Measurements from ENCODE around the gene SKP2. TPM values are rescaled to one million over a fixed set of nuclear protein-coding genes. Genes with fewer than 3 reads are reported as not detected.

SKP2 gene
- total RNA-seq (10 to 100 TPM in 1 of 9 donors, 1 to 10 TPM in 8; 3.4 to 12.0 (median 6.0) TPM), polyA plus RNA-seq (1 to 10 TPM; 1.6 to 1.9 TPM)
- long read RNA-seq, donor 1, partial matches to known transcripts = 0 of 3 reads
- long read RNA-seq, donor 1, other reads (novel, unspliced or antisense) = 0 of 3 reads
- long read RNA-seq, donor 2, partial matches to known transcripts = 0 of 9 reads
- long read RNA-seq, donor 2, other reads (novel, unspliced or antisense) = 6 of 9 reads
- long read RNA-seq, donor 3, partial matches to known transcripts = 0 of 3 reads
- long read RNA-seq, donor 3, other reads (novel, unspliced or antisense) = 1 of 3 reads

DNA sequence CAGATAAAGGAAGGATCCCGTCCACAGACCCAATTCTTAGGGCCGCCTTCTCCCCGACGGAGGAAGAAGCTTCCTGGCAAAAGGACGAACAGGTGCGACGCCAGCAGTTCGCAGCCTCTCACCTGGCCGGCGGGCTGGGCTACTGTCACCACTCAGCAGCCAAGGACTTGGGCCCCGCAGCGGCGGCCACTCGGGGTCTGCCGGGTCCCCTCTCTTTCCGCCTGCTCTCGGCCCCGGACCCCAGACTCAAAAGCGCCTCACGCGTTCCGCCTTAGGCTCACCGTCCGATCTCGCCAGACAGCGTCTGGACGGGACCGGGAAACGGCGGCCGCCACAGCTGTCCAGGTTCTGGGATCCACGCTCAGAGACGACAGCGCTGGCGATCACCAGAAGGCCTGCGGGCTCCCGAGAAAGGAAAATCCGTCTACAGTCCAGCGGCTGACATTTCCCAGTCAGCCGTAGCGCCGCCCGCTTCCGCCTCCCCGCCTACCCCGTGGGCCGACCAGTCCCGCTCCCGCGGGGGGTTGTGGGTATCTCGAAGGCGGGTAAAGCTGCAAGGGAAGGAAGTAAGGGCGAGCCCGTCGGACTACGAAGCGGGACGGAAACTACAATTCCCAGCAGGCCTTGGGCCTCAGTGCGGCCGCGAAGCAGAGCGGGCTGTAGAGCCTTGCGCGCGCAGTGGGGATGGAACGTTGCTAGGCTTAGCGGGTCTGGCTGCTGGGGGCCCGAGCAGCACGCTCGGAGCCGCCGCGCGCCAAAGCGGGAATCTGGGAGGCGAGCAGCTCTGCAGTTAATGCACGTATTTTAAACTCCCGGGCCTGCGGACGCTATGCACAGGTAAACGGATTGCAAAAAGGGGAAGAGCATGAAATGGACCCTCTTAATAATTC, at the start of gene SKP2, which contains the start of gene LMBRD2:
SKP2 (plus strand) TSS at position 678 of the 890 bp plus-strand sequence; CDS start at position 830, 152 bp downstream.
LMBRD2 (minus strand) TSS at position 454 of the 890 bp plus-strand sequence. CDS start 8,538 bp downstream, outside the sequence.
- 0% methylated on average over 50 to 81 of the region's 81 CpGs for WGBS, 4 donors
- H3K27me3 ChIP-seq = no peaks in the 10 kb centered on the region
- H3K9me3 ChIP-seq = no peaks in the 10 kb centered on the region
- DNase-seq = peak; percentile 98 to 99 (median 98)
- peaks cover 0 to 52% (median 29%) of the 10 kb centered on the region in 12 donors for H3K4me1 ChIP-seq
- intact Hi-C loops (cut with DNase I) = loop anchor here in 4 of 10 donors (2.0 to 5.0 kb wide), 3 partner anchors 89 to 1221 kb away; partner anchors contain the start of genes NADK2 (in 3 of the 4) and NUP155 (in 1 of the 4)
- TF ChIP-seq POLR2A (IDR thresholded peaks at IDR 0.05) = peak in 1 of 2 donors; percentile 73
- TF ChIP-seq, protein P1, sequence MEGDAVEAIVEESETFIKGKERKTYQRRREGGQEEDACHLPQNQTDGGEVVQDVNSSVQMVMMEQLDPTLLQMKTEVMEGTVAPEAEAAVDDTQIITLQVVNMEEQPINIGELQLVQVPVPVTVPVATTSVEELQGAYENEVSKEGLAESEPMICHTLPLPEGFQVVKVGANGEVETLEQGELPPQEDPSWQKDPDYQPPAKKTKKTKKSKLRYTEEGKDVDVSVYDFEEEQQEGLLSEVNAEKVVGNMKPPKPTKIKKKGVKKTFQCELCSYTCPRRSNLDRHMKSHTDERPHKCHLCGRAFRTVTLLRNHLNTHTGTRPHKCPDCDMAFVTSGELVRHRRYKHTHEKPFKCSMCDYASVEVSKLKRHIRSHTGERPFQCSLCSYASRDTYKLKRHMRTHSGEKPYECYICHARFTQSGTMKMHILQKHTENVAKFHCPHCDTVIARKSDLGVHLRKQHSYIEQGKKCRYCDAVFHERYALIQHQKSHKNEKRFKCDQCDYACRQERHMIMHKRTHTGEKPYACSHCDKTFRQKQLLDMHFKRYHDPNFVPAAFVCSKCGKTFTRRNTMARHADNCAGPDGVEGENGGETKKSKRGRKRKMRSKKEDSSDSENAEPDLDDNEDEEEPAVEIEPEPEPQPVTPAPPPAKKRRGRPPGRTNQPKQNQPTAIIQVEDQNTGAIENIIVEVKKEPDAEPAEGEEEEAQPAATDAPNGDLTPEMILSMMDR (IDR thresholded peaks at IDR 0.05) = no peak
- peak within 1 kb of the TSS; percentile 64 to 98 (median 90) for H3K4me3 ChIP-seq
- H3K36me3 ChIP-seq = peaks cover 0 to 30% (median 14%) of the 10 kb centered on the region in 9 donors
- H3K27ac ChIP-seq = peak within 1 kb of the TSS; percentile 33 to 93 (median 85)
- ATAC-seq = peak; percentile 99 to 100 (median 99)

DNA sequence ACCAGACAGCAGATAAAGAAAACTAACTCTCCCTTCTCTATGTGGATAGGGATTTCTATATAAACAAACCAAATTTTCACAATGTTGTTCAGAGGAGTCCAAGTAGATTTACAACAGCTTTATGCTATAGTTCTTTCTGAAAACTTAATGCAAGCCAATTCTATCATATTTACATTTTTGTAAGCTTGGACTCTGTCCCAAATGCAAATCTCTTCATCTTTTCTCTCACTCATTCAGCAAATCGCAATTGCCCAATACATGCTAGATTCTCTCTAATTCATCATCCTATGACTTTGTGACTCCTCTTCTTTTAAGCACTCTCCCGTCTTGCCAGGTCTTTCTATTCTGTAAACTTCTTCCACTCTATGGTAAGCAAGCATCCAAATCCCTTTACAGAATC, 46.1 kb upstream of the SKP2 start:
- intact Hi-C loops (cut with DNase I) = no loop called here
- TF ChIP-seq, protein P1 (IDR thresholded peaks at IDR 0.05) = no peak
- no peak for TF ChIP-seq POLR2A (IDR thresholded peaks at IDR 0.05)
- 91 to 97% (median 94%) methylated on average over 2 of the region's 2 CpGs for WGBS, 4 donors
- peaks cover 0 to 97% (median 69%) of the 10 kb centered on the region in 9 donors for H3K36me3 ChIP-seq
- H3K27me3 ChIP-seq = no peaks in the 10 kb centered on the region
- no peaks in the 10 kb centered on the region for H3K9me3 ChIP-seq
- H3K27ac ChIP-seq = no peak overlapping the region
- no peak overlapping the region for H3K4me3 ChIP-seq
- DNase-seq (no peak), ATAC-seq (no peak)
- no peaks in the 10 kb centered on the region for H3K4me1 ChIP-seq

DNA sequence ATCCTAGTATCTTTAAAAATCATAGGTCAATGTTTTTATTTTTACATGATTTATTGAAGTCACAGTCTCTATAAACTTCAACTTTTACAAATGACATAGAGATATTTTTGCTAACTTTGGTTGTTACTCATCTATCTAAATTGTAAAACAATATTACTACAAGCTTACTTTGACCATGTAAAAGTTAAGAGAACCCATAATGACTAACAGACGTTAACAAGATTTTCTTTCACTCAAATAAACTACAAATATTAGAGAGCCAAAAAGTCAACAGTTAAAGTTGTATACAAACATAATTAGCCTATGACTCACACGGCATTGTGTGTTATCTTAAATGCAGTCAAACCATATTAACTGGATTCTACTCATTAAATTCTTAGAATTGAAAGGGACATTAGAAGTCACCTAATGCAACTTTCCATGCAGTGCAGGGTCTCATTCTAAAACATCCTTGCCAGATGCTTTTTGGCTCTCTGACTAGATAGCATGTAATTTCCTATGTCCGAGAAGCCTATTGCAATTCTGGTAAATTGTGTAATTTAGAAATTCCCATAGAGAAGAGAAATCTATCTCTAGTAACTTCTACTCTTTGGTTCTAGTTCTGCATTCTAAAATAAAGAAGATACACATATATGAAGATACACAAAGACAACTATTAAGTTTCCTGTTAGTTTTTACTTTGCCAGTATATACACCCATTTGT, 43.0 kb upstream of the SKP2 start:
- peaks cover 0 to 100% (median 81%) of the 10 kb centered on the region in 9 donors for H3K36me3 ChIP-seq
- 88 to 90% (median 90%) methylated on average over 3 of the region's 3 CpGs for WGBS, 4 donors
- intact Hi-C loops (cut with DNase I) = no loop called here
- no peak for TF ChIP-seq POLR2A (IDR thresholded peaks at IDR 0.05)
- TF ChIP-seq, protein P1 (IDR thresholded peaks at IDR 0.05) = no peak
- no peaks in the 10 kb centered on the region for H3K27me3 ChIP-seq
- ATAC-seq (no peak), DNase-seq (no peak)
- H3K4me1 ChIP-seq = no peaks in the 10 kb centered on the region
- H3K9me3 ChIP-seq = no peaks in the 10 kb centered on the region
- H3K4me3 ChIP-seq = no peak overlapping the region
- H3K27ac ChIP-seq = no peak overlapping the region
